Ectodermal cell (in vitro differentiated cells): ENCODE measurements around the gene HECTD3.

Experiments used
- H3K27ac ChIP-seq: 2 replicates; pipeline ENCODE4 v1.7.0; 2013; ENCODE audit warnings: mild to moderate bottlenecking, low read depth, low read length; ENCODE audit not compliant: insufficient read depth, poor library complexity, severe bottlenecking
- H3K27me3 ChIP-seq: 2 replicates; pipeline ENCODE4 v1.7.0; 2013; ENCODE audit warnings: mild to moderate bottlenecking, low read length; ENCODE audit not compliant: insufficient read depth, control insufficient read depth, poor library complexity, severe bottlenecking
- H3K36me3 ChIP-seq: one replicate; pipeline ENCODE4 v1.7.0; 2013; ENCODE audit warnings: low read length; ENCODE audit not compliant: control insufficient read depth, insufficient read depth
- H3K4me1 ChIP-seq: one replicate; pipeline ENCODE4 v1.7.0; 2013; ENCODE audit warnings: low read length; ENCODE audit not compliant: control insufficient read depth, insufficient read depth
- H3K4me3 ChIP-seq: 2 replicates; pipeline ENCODE4 v1.7.0; 2013; ENCODE audit warnings: low read depth, low read length, control low read depth; ENCODE audit not compliant: insufficient read depth
- H3K9me3 ChIP-seq: 2 replicates; pipeline ENCODE4 v1.7.0; 2013; ENCODE audit warnings: mild to moderate bottlenecking, low read length, moderate library complexity; ENCODE audit not compliant: control insufficient read depth
- WGBS, 2 experiments: methylation state at CpG; one replicate each; pipeline ENCODE4 v1.1.7; 2013; ENCODE audit warnings: missing lambda C conversion rate in 2 of 2; 5-methylcytosine and 5-hydroxymethylcytosine counted together

HECTD3 gene

DNA sequence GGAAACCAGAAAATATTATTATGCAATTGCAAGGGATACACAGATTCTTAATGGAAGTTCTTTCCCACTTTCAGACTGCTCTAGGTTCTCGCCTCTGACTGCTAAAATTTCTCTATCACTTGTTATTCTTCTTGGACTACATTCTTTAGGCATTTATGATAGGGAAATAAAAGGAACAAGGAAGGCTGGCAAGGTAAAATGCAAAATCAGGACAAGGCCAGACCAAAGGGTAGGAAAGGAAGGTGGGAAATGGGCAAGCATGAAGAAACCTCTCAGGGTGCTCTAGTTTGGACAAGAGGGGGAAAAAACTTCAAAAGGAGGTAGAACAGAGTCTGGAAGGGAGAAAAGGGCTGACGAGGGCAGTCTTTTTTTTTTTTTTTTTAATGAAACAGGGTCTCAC lies 27.1 kb upstream of the HECTD3 start:
- H3K27ac ChIP-seq, result no peak overlapping the region
- no peaks in the 10 kb centered on the region for H3K4me1 ChIP-seq
- WGBS, 2 experiments, result 80 to 94% methylated on average over 1 to 2 of the region's 2 CpGs
- no peaks in the 10 kb centered on the region for H3K9me3 ChIP-seq
- no peaks in the 10 kb centered on the region for H3K36me3 ChIP-seq
- no peak overlapping the region for H3K4me3 ChIP-seq
- H3K27me3 ChIP-seq, result no peaks in the 10 kb centered on the region

DNA sequence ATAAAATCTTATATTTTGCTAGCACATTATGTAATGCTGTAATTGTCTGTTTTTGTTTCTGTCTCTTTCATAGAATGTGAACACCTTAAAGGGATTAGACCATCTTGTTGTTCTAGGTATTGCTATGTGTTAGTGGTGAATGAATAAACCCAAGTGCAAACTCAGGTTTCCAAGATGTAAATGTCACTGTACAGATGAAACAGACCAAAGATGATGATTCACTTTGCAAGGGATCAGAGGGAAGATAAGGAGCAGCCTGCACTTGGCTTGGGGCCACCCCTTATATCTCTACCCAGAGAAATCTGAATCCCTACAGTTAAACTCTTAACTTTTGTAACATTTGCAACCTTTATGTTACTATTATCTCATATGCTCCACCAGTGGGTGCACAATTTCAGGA lies 26.3 kb upstream of the HECTD3 start:
- H3K27ac ChIP-seq, result no peak overlapping the region
- no peak overlapping the region for H3K4me3 ChIP-seq
- no peaks in the 10 kb centered on the region for H3K36me3 ChIP-seq
- no peaks in the 10 kb centered on the region for H3K4me1 ChIP-seq
- no peaks in the 10 kb centered on the region for H3K9me3 ChIP-seq
- no peaks in the 10 kb centered on the region for H3K27me3 ChIP-seq

DNA sequence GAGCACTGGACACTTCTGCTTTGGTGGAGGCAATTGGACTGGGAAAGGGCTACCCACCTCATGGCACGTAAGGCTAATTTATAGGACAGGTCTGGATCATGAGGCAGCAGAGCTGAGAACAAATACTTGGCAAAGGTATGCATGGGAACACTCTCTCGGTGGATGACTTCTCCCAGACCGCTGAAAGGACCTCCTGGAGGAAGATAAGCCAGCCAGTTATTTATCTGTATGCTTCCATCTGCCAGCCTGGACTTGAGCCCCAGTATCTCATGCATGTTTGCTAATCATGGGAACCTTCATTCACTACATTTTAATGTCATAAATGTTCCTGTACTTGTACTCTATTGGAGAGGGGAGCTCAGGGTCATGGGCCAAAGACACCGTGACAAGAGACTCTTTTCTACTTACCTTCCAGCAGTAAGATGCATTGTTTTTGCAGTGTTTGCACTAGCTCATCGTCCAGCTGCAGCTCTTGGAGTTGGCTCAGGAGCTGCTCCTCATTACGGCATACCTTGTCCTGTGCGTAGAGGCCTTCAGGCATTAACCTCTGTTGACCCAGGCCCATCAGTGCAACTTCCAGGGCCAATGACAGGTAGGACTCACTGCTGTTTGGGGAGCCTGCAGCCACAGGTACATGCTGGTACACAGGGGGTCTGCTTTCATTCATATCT lies 24.6 kb upstream of the HECTD3 start:
- Histone ChIP-seq H3K27me3 (no peaks in the 10 kb centered on the region), H3K4me1 (no peaks in the 10 kb centered on the region), H3K9me3 (no peaks in the 10 kb centered on the region), H3K27ac (no peak overlapping the region), H3K4me3 (no peak overlapping the region), H3K36me3 (no peaks in the 10 kb centered on the region)
- 93 to 94% methylated on average over 7 of the region's 7 CpGs for WGBS, 2 experiments

DNA sequence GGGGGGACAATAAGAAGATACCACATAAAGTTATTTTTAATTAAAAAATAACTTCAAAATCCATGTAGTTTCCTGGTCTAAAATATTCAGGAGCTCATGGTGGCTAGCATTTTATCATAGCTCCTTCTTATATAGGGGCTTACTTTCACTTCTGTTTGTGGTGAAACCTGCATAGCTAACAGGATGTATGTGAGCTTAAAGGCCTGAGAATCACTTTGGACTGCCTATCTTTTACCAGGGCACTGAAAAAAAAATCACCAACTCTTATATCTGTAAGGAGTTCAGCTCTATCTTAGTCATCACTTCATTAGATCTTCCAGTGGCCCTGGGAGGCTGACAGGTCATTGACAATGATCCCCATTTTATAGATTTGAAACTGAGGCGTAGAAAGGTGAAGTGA lies 22.2 kb upstream of the HECTD3 start:
- WGBS, 2 experiments, result 100% methylated on average over 1 of the region's 1 CpG; no CpG with 5 or more reads in 1 of the 2 experiments
- Histone ChIP-seq H3K36me3 (no peaks in the 10 kb centered on the region), H3K4me3 (no peak overlapping the region), H3K27ac (no peak overlapping the region), H3K4me1 (no peaks in the 10 kb centered on the region), H3K27me3 (no peaks in the 10 kb centered on the region), H3K9me3 (no peaks in the 10 kb centered on the region)

DNA sequence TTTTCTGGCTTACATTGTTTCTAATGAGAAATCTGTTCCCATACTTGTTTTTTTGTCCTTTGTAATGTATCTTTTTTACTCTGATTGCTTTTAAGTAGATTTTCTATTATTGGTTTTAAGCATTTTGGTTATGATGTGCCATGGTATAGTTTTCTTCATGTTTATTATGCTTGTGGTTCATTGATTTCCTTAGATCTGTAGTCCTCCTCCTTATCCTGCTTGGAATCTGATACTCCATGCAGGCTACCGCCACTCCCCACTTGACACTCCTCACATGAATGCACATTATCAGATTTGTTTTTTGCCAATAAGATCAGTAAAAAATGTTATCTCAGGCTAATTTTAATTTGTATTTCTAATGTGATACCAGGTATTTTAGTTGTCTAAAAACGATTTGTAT lies 21.7 kb upstream of the HECTD3 start:
- 83 to 85% methylated on average over 1 to 2 of the region's 2 CpGs for WGBS, 2 experiments
- H3K4me3 ChIP-seq, result no peak overlapping the region
- no peaks in the 10 kb centered on the region for H3K27me3 ChIP-seq
- no peaks in the 10 kb centered on the region for H3K36me3 ChIP-seq
- H3K9me3 ChIP-seq, result no peaks in the 10 kb centered on the region
- H3K27ac ChIP-seq, result no peak overlapping the region
- no peaks in the 10 kb centered on the region for H3K4me1 ChIP-seq

DNA sequence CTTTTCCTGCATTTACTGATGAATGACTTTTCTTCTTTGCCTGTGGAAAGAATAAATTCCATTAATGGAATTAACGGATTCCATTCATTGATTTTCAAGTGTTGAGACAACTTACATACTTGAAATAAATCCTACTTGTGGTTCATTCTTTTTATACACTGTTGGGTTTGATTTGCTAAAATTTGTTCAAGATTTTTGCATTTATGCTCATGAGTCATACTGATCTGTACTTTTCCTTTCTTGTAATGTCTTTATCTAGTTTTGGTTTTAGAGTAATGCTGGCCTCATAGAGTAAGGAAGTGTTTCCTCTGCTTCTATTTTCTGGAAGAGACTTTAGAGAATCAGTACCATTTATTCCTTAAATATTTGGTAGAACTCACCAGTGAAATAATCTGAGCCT lies 15.3 kb upstream of the HECTD3 start:
- no peaks in the 10 kb centered on the region for H3K36me3 ChIP-seq
- H3K27me3 ChIP-seq, result no peaks in the 10 kb centered on the region
- H3K4me1 ChIP-seq, result no peaks in the 10 kb centered on the region
- H3K9me3 ChIP-seq, result no peaks in the 10 kb centered on the region
- 100% methylated on average over 1 of the region's 1 CpG; no CpG with 5 or more reads in 1 of the 2 experiments for WGBS, 2 experiments
- H3K27ac ChIP-seq, result no peak overlapping the region
- no peak overlapping the region for H3K4me3 ChIP-seq

DNA sequence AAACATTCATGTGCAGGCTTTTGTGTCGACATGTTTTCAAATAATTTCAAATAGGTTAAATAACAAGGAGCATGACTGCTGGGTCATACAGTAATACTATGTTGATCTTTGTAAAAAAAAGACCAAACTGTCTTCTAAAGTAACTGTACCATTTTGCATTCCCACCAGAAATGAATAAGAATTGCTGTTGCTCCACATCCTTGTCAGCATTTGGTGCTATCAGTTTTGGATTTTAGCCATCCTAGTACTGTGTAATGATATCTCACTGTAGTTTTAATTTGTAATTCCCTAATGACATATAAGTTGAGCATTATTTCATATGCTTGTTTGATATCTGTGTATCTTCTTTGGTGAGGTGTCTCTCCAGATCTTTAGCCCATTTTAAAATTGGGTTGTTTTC lies 12.5 kb upstream of the HECTD3 start:
- Histone ChIP-seq H3K27ac (no peak overlapping the region), H3K4me3 (no peak overlapping the region), H3K9me3 (no peaks in the 10 kb centered on the region), H3K4me1 (no peaks in the 10 kb centered on the region), H3K27me3 (no peaks in the 10 kb centered on the region), H3K36me3 (no peaks in the 10 kb centered on the region)
- 100% methylated on average over 1 of the region's 1 CpG; no CpG with 5 or more reads in 1 of the 2 experiments for WGBS, 2 experiments

DNA sequence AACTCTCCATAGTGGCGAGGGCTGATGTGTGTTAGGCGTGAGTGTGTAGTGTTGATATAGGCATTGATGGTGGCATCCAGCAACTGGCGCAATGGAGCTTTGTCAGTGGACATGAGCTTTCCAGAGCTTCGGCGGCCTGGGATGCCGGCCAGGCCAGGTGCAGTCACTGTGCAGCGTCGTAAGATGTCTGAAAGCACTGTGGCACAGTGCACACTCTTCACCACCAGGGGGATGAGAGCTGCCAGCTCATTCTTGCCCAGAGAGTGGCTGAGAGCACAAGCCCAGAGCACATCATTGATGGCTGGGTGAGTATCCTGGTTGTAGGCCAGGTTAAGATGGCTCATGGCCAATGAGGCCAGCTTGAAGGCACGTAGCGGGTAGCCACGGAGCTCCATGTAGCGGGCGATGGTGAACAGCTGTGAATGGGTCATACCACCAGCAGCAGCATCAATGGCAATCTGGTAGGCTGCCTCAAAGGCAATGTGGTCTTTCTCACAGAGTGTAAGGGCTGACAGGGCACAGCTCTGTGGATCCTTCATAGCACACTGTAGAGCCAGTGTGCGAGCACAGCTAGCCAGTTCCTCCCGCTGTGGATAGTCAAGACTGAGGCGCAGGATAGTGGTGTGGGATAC lies 7.6 kb upstream of the HECTD3 start:
- H3K4me3 ChIP-seq, result no peak overlapping the region
- no peaks in the 10 kb centered on the region for H3K4me1 ChIP-seq
- 83 to 85% methylated on average over 16 of the region's 16 CpGs for WGBS, 2 experiments
- H3K27me3 ChIP-seq, result no peaks in the 10 kb centered on the region
- H3K9me3 ChIP-seq, result no peaks in the 10 kb centered on the region
- H3K36me3 ChIP-seq, result no peaks in the 10 kb centered on the region
- no peak overlapping the region for H3K27ac ChIP-seq

DNA sequence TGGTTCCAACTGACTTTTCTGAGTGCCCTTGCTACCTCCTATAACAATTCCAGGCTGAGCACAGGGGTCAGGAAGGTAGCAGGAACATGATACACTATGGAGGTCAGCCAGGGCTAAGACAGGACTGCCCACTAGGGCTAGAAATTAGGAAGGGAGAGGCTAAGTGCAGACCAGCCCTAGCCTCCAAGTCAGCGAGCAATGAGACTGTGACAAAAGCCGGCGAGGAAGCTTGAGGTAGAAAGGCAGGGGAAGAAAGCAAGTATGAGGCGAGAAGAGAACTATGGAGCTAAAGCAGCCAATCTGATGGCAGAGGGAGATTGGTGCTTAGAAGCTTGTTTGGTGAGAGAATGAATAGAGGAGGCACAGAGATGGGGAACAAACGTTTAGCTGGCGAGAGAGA lies 5.6 kb upstream of the HECTD3 start:
- Histone ChIP-seq H3K4me1 (no peaks in the 10 kb centered on the region), H3K9me3 (no peaks in the 10 kb centered on the region), H3K27me3 (no peaks in the 10 kb centered on the region), H3K36me3 (no peaks in the 10 kb centered on the region), H3K27ac (no peak overlapping the region), H3K4me3 (no peak overlapping the region)
- WGBS, 2 experiments, result 83 to 84% methylated on average over 6 of the region's 6 CpGs

DNA sequence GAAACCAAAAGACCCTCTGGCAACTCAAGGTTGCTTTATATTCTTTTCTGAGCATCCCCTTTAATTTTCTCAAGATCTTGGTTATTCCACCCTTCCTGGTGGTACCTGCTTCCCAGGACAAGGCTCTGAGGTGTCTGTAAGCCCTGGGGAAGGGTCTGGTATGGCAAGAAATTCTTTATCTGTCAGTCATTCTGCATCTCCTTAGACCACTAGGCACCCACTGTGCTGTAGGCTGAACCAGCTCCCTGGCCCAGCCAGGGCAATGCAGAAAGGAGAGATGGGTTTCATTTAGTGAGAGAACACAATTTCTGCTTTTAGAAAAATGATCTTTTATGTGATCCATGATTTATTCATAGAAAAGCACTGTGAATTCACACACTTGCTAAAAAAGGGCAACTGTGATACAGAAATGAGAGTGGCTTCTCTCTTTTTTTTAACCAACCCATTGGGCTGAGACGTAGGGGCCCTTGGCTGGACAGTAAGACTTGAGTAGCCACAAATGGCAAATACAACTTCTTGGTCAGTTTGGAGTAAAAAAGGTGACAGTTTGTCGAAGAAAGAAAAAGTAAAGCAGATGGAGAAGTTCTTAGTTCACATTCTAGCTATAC lies 5.1 kb upstream of the HECTD3 start:
- no peaks in the 10 kb centered on the region for H3K4me1 ChIP-seq
- H3K36me3 ChIP-seq, result no peaks in the 10 kb centered on the region
- H3K27me3 ChIP-seq, result no peaks in the 10 kb centered on the region
- H3K9me3 ChIP-seq, result no peaks in the 10 kb centered on the region
- H3K4me3 ChIP-seq, result no peak overlapping the region
- 90 to 94% methylated on average over 2 of the region's 2 CpGs for WGBS, 2 experiments
- H3K27ac ChIP-seq, result no peak overlapping the region
